Neutrophil (primary cell): ENCODE measurements around the gene SPOCK2.

Source experiments
- H3K27ac ChIP-seq: fragments of 200-600 bp; sonication (generic); 2 replicates; pipeline ENCODE4 v1.5.1; 2016; ENCODE audit warnings: mild to moderate bottlenecking, moderate library complexity
- H3K27me3 ChIP-seq: fragments of 200-600 bp; sonication (generic); 2 replicates; pipeline ENCODE4 v1.6.0; 2016; ENCODE audit warnings: mild to moderate bottlenecking
- H3K36me3 ChIP-seq: fragments of 200-600 bp; sonication (generic); 2 replicates; pipeline ENCODE4 v1.5.1; 2017
- H3K4me1 ChIP-seq, 2 experiments: fragments of 200-600 bp in 1 of 2; sonication (generic) in 1 of 2; 1 replicate in 1 of 2; 2 replicates in 1 of 2; pipeline versions ENCODE4 v1.5.1 to v1.6.1; 2013 to 2016; ENCODE audit warnings: low read depth in 1 of 2, low read length in 1 of 2, mild to moderate bottlenecking in 1 of 2, moderate library complexity in 1 of 2; ENCODE audit not compliant: control insufficient read depth in 1 of 2, insufficient read depth in 1 of 2
- H3K4me3 ChIP-seq, 2 experiments: fragments of 200-600 bp in 1 of 2; sonication (generic) in 1 of 2; 1 replicate in 1 of 2; 2 replicates in 1 of 2; pipeline ENCODE4 v1.5.1; 2013 to 2016; ENCODE audit warnings: low read depth in 1 of 2, low read length in 1 of 2, mild to moderate bottlenecking in 1 of 2, moderate library complexity in 1 of 2
- H3K9me3 ChIP-seq: fragments of 200-600 bp; sonication (generic); 2 replicates; pipeline ENCODE4 v1.5.1; 2016
- CTCF ChIP-seq: fragments of 200-600 bp; sonication (generic); IDR thresholded peaks from 2 replicates; pipeline ENCODE4 v1.5.1; 2016; ENCODE audit warnings: antibody characterized with exemption

The SPOCK2 gene

GRCh38 chr10:72025400-72025799, 63.0 kb downstream of the SPOCK2 start:
- no peak for TF ChIP-seq CTCF
- no peak overlapping the region for H3K4me3 ChIP-seq
- peaks cover 8% of the 10 kb centered on the region for H3K27me3 ChIP-seq
- no peaks in the 10 kb centered on the region for H3K36me3 ChIP-seq
- H3K27ac ChIP-seq: no peak overlapping the region
- H3K4me1 ChIP-seq: peaks cover 0 to 5% of the 10 kb centered on the region in 2 experiments
- no peaks in the 10 kb centered on the region for H3K9me3 ChIP-seq

GRCh38 chr10:72024596-72024995, 63.8 kb downstream of the SPOCK2 start:
- H3K9me3 ChIP-seq: no peaks in the 10 kb centered on the region
- H3K27me3 ChIP-seq: peaks cover 4% of the 10 kb centered on the region
- no peak for TF ChIP-seq CTCF
- H3K4me1 ChIP-seq: peaks cover 0 to 5% of the 10 kb centered on the region in 2 experiments
- no peak overlapping the region for H3K27ac ChIP-seq
- H3K36me3 ChIP-seq: no peaks in the 10 kb centered on the region
- no peak overlapping the region for H3K4me3 ChIP-seq

- peaks cover 7% of the 10 kb centered on the region for H3K27me3 ChIP-seq
- no peak overlapping the region for H3K4me3 ChIP-seq
- no peak overlapping the region for H3K27ac ChIP-seq
- H3K36me3 ChIP-seq: no peaks in the 10 kb centered on the region
- H3K9me3 ChIP-seq: no peaks in the 10 kb centered on the region
- H3K4me1 ChIP-seq: peaks cover 0 to 5% of the 10 kb centered on the region in 2 experiments
- no peak for TF ChIP-seq CTCF
Observed at GRCh38 chr10:72022228-72022627, 66.1 kb downstream of the SPOCK2 start.

GRCh38 chr10:72020914-72021809, 67.2 kb downstream of the SPOCK2 start:
- H3K4me3 ChIP-seq: no peak overlapping the region
- TF ChIP-seq CTCF: no peak

GRCh38 chr10:72019085-72019876, 69.1 kb downstream of the SPOCK2 start:
- H3K4me3 ChIP-seq: no peak overlapping the region
- no peaks in the 10 kb centered on the region for H3K9me3 ChIP-seq
- no peaks in the 10 kb centered on the region for H3K36me3 ChIP-seq
- TF ChIP-seq CTCF: no peak
- no peak overlapping the region for H3K27ac ChIP-seq
- peaks cover 7% of the 10 kb centered on the region for H3K27me3 ChIP-seq
- H3K4me1 ChIP-seq: peaks cover 0 to 5% of the 10 kb centered on the region in 2 experiments

More at GRCh38 chr10:72020914-72021809, 67.2 kb downstream of the SPOCK2 start:
- Histone ChIP-seq H3K36me3 (no peaks in the 10 kb centered on the region), H3K27ac (no peak overlapping the region), H3K4me1 (peaks cover 0 to 5% of the 10 kb centered on the region in 2 experiments), H3K27me3 (peaks cover 7% of the 10 kb centered on the region), H3K9me3 (no peaks in the 10 kb centered on the region)
